SK-N-SH (cell line): ENCODE results near the gene MZF1. TPM values are rescaled to one million over a fixed set of nuclear protein-coding genes. Genes with fewer than 3 reads are reported as not detected.

Experiments
- CTCF ChIA-PET: fragments of 300-600, 350-600 bp; formaldehyde crosslinking; extraction: SDS; loops from one replicate; lab custom pipeline; 2021; lab: Yijun Ruan, JAX
- POLR2A ChIA-PET: fragments of 350-600 bp; sonication (Branson Sonifier 250); formaldehyde crosslinking; extraction: SDS; loops from one replicate; lab custom pipeline; 2020; ENCODE audit warnings: antibody characterized with exemption, inconsistent platforms; lab: Yijun Ruan, JAX
- DNase-seq: peaks from one replicate; pipeline ENCODE4 v3.0.0; 2012
- H2AFZ ChIP-seq: fragments of 200-600 bp; sonication (generic); 2 replicates; pipeline ENCODE4 v1.8.1; 2016; ENCODE audit warnings: antibody characterized with exemption, mild to moderate bottlenecking, low read depth
- H3F3A ChIP-seq: fragments of 200-600 bp; sonication (generic); replicated peaks from 2 replicates; pipeline ENCODE3; 2016; ENCODE audit warnings: antibody characterized with exemption, mild to moderate bottlenecking; ENCODE audit not compliant: insufficient read depth
- H3K27ac ChIP-seq, 2 experiments: fragments of 200-500 bp in 1 of 2; fragments of 200-600 bp in 1 of 2; sonication (Bioruptor generic) in 1 of 2; sonication (generic), shearing (Covaris generic) in 1 of 2; 2 replicates each; pipeline versions ENCODE4 v1.5.1 to v1.6.1; 2014 to 2016; ENCODE audit warnings: low read depth in 2 of 2, inconsistent platforms in 1 of 2, low read length in 1 of 2, mild to moderate bottlenecking in 1 of 2, mixed read lengths in 1 of 2
- H3K27me3 ChIP-seq: fragments of 200-600 bp; sonication (generic), shearing (Covaris generic); 2 replicates; pipeline ENCODE4 v1.6.1; 2016; ENCODE audit warnings: mixed run types; ENCODE audit not compliant: insufficient read depth
- H3K36me3 ChIP-seq, 2 experiments: fragments of 200-500 bp in 1 of 2; fragments of 200-600 bp in 1 of 2; sonication (Bioruptor generic) in 1 of 2; sonication (generic) in 1 of 2; replicated peaks in 1 of 2; 2 replicates each; pipeline versions ENCODE3 to v1.5.1; 2014 to 2016; ENCODE audit warnings: low read length in 1 of 2, mild to moderate bottlenecking in 1 of 2; ENCODE audit not compliant: insufficient read depth in 2 of 2, control insufficient read depth in 1 of 2
- H3K4me1 ChIP-seq, 2 experiments: fragments of 200-500 bp in 1 of 2; fragments of 200-600 bp in 1 of 2; sonication (Bioruptor generic) in 1 of 2; sonication (generic), shearing (Covaris generic) in 1 of 2; 2 replicates each; pipeline versions ENCODE4 v1.5.1 to v1.6.1; 2014 to 2016; ENCODE audit warnings: low read depth in 1 of 2, low read length in 1 of 2, mixed run types in 1 of 2; ENCODE audit not compliant: insufficient read depth in 2 of 2, control insufficient read depth in 1 of 2
- H3K4me2 ChIP-seq: fragments of 200-600 bp; sonication (generic), shearing (Covaris generic); 2 replicates; pipeline ENCODE4 v1.6.1; 2017; ENCODE audit warnings: mixed run types
- H3K4me3 ChIP-seq, 2 experiments: fragments of 200-500 bp in 1 of 2; fragments of 200-600 bp in 1 of 2; sonication (Bioruptor generic) in 1 of 2; sonication (generic), shearing (Covaris generic) in 1 of 2; 2 replicates each; pipeline versions ENCODE4 v1.5.1 to v1.8.1; 2014 to 2016; ENCODE audit warnings: low read depth in 2 of 2, inconsistent platforms in 1 of 2, low read length in 1 of 2, mild to moderate bottlenecking in 1 of 2, mixed read lengths in 1 of 2, moderate library complexity in 1 of 2
- H3K79me2 ChIP-seq: fragments of 200-600 bp; sonication (generic); 2 replicates; pipeline ENCODE4 v1.8.1; 2017; ENCODE audit warnings: mild to moderate bottlenecking; ENCODE audit not compliant: insufficient read depth
- H3K9ac ChIP-seq: fragments of 200-600 bp; sonication (generic); 2 replicates; pipeline ENCODE4 v1.6.1; 2017; ENCODE audit warnings: mixed run types
- H3K9me2 ChIP-seq: fragments of 200-600 bp; sonication (generic); 2 replicates; pipeline ENCODE4 v1.6.1; 2017; ENCODE audit warnings: mixed run types
- H3K9me3 ChIP-seq: fragments of 200-600 bp; sonication (generic); 2 replicates; pipeline ENCODE4 v1.6.1; 2017; ENCODE audit warnings: mixed run types, mild to moderate bottlenecking, moderate library complexity
- H4K20me1 ChIP-seq: fragments of 200-600 bp; sonication (generic); 2 replicates; pipeline ENCODE4 v1.6.1; 2017; ENCODE audit warnings: mild to moderate bottlenecking, mixed run types; ENCODE audit not compliant: insufficient read depth
- CTCF ChIP-seq: fragments of 200-600 bp; sonication (generic); IDR thresholded peaks from 2 replicates; pipeline ENCODE4 v1.6.1; 2017; ENCODE audit warnings: antibody characterized with exemption, mild to moderate bottlenecking, moderate library complexity
- EP300 ChIP-seq, 2 experiments: IDR thresholded peaks; 2 replicates each; pipeline versions ENCODE4 v1.4.0 to v1.6.1; 2012; ENCODE audit warnings: borderline replicate concordance in 1 of 2, low read depth in 1 of 2, low read length in 1 of 2
- FOSL2 ChIP-seq: IDR thresholded peaks from 2 replicates; pipeline ENCODE4 v1.4.0; 2012; ENCODE audit warnings: low read depth, mild to moderate bottlenecking, moderate library complexity, borderline replicate concordance
- FOXM1 ChIP-seq: IDR thresholded peaks from 2 replicates; pipeline ENCODE4 v1.4.0; 2012; ENCODE audit warnings: low read depth, mild to moderate bottlenecking
- GABPA ChIP-seq: IDR thresholded peaks from 2 replicates; pipeline ENCODE4 v1.4.0; 2012; ENCODE audit warnings: low read depth, mild to moderate bottlenecking
- IRF3 ChIP-seq: fragments of 150-350 bp; IDR thresholded peaks from 2 replicates; pipeline ENCODE4 v1.6.1; 2016; ENCODE audit warnings: mild to moderate bottlenecking, low read depth, low read length
- MXI1 ChIP-seq: IDR thresholded peaks from 2 replicates; pipeline ENCODE4 v1.6.1; 2012; ENCODE audit warnings: mild to moderate bottlenecking, low read depth, low read length, improper control_type of control experiment
- NFIC ChIP-seq: IDR thresholded peaks from 2 replicates; pipeline ENCODE4 v1.4.0; 2012; ENCODE audit warnings: borderline replicate concordance
- POLR2AphosphoS5 ChIP-seq: IDR thresholded peaks from 2 replicates; pipeline ENCODE4 v1.6.1; 2012; ENCODE audit warnings: low read depth, low read length
- REST ChIP-seq: IDR thresholded peaks from 2 replicates; pipeline ENCODE4 v1.6.1; 2012; ENCODE audit warnings: mild to moderate bottlenecking, low read depth, low read length, moderate library complexity
- SMC3 ChIP-seq: IDR thresholded peaks from 2 replicates; pipeline ENCODE4 v1.6.1; 2012; ENCODE audit warnings: low read depth, low read length, improper control_type of control experiment
- TCF12 ChIP-seq: IDR thresholded peaks from 2 replicates; pipeline ENCODE4 v1.4.0; 2012
- TEAD4 ChIP-seq: IDR thresholded peaks from 2 replicates; pipeline ENCODE4 v1.4.0; 2012; ENCODE audit warnings: mild to moderate bottlenecking, borderline replicate concordance; ENCODE audit not compliant: insufficient read depth
- USF1 ChIP-seq: IDR thresholded peaks from 2 replicates; pipeline ENCODE4 v1.4.0; 2012; ENCODE audit warnings: low read depth, borderline replicate concordance
- USF2 ChIP-seq: fragments of 150-350 bp; IDR thresholded peaks from 2 replicates; pipeline ENCODE4 v1.6.1; 2017; ENCODE audit warnings: antibody characterized with exemption, low read length, low read depth, borderline replicate concordance
- YY1 ChIP-seq: IDR thresholded peaks from 2 replicates; pipeline ENCODE4 v1.4.0; 2012; ENCODE audit warnings: low read depth, mild to moderate bottlenecking
- ZBTB33 ChIP-seq: IDR thresholded peaks from 2 replicates; pipeline ENCODE4 v1.4.0; 2012; ENCODE audit warnings: low read depth, borderline replicate concordance
- WGBS: methylation state at CpG from one replicate; pipeline ENCODE4 v1.1.6; 2017; ENCODE audit warnings: low lambda C conversion rate; 5-methylcytosine and 5-hydroxymethylcytosine counted together
- polyA plus RNA-seq, 3 experiments: library from polyadenylated mRNA; depleted of rRNA; stranded (reverse); fragments of >200 nt; gene quantifications; 2 replicates each; pipeline ENCODE4 v1.2.3, GENCODE V29; 2012

MZF1 gene
- polyA plus RNA-seq, 1 of the 3 experiments (the other 2 are of a cell fraction), result 31.8 TPM

- no peak overlapping the region for H2AFZ ChIP-seq
- no peak overlapping the region for H3K27ac ChIP-seq
- ChIA-PET POLR2A (no interaction called here), CTCF (interaction anchor here (1.3 kb wide), 1 partner anchor 40 kb away, joined by 3 read pairs; no protein-coding TSS in a partner anchor)
- peaks cover 23% of the 10 kb centered on the region for H3F3A ChIP-seq
- no peak overlapping the region for H3K9ac ChIP-seq
- H3K4me1 ChIP-seq, result peaks cover 0 to 36% of the 10 kb centered on the region in 2 experiments; a peak in 1 of 4 replicates
- no peak overlapping the region for H3K4me3 ChIP-seq
- peaks cover 9 to 28% of the 10 kb centered on the region in 2 experiments for H3K36me3 ChIP-seq
- H3K9me2 ChIP-seq, result no peaks in the 10 kb centered on the region
- peak overlapping the region; percentile 4; the same call in 1 of the 2 replicates for H3K4me2 ChIP-seq
- no peak for DNase-seq
- H3K27me3 ChIP-seq, result no peaks in the 10 kb centered on the region
- TF ChIP-seq USF2, result no peak
- TF ChIP-seq EP300 (IDR thresholded peaks at IDR 0.05; ENCODE audit: borderline replicate concordance in 1 of 2, low read depth in 1 of 2, low read length in 1 of 2), result no peak
- TF ChIP-seq GABPA, result no peak
- TF ChIP-seq REST, result no peak
- TF ChIP-seq ZBTB33, result no peak
- TF ChIP-seq TEAD4, result no peak
- TF ChIP-seq TCF12, result no peak
- TF ChIP-seq POLR2AphosphoS5, result no peak
- no peak for TF ChIP-seq YY1
- TF ChIP-seq USF1, result no peak
- no peak for TF ChIP-seq SMC3
- TF ChIP-seq CTCF, result no peak
- no peak for TF ChIP-seq FOXM1
- no peak for TF ChIP-seq NFIC
- no peak for TF ChIP-seq IRF3
- TF ChIP-seq FOSL2, result no peak
- TF ChIP-seq MXI1, result no peak
- no peaks in the 10 kb centered on the region; the same call in 1 of the 2 replicates for H4K20me1 ChIP-seq
- H3K9me3 ChIP-seq, result no peaks in the 10 kb centered on the region
- peaks cover 63% of the 10 kb centered on the region for H3K79me2 ChIP-seq
- WGBS, result 93% methylated on average over 16 of the region's 25 CpGs
Observed at GRCh38 chr19:58516246-58516836, 56.8 kb downstream of the MZF1 start.
